WTC11 (cell line): ENCODE measurements around the gene SS18. TPM values are rescaled to one million over a fixed set of nuclear protein-coding genes. Genes with fewer than 3 reads are reported as not detected.

Source experiments
- ATAC-seq: fragments of 200-7000 bp; cut with Tn5 transposase; 2 replicates; pipeline ENCODE4 v1.10.0; 2021; ENCODE audit warnings: mild to moderate bottlenecking, moderate library complexity
- CTCF ChIA-PET: fragments of 300-600 bp; sonication (Branson Sonifier 250); formaldehyde crosslinking; loops from one replicate; lab custom pipeline; 2021; ENCODE audit warnings: antibody characterized with exemption; lab: Charles Lee
- POLR2A ChIA-PET: fragments of 350-600 bp; sonication (Branson Sonifier 250); formaldehyde crosslinking; loops from one replicate; lab custom pipeline; 2021; ENCODE audit warnings: antibody characterized with exemption; lab: Charles Lee
- DNase-seq: peaks from one replicate; pipeline ENCODE4 v3.0.0; 2021; ENCODE audit warnings: low spot score
- H3K27ac Mint-ChIP-seq: 2 replicates; pipeline ENCODE4 v1.8.0; 2021; ENCODE audit warnings: mixed read lengths
- H3K27me3 Mint-ChIP-seq: 2 replicates; pipeline ENCODE4 v1.8.0; 2021; ENCODE audit warnings: low read depth, mild to moderate bottlenecking, moderate library complexity, mixed read lengths
- H3K36me3 Mint-ChIP-seq: 2 replicates; pipeline ENCODE4 v1.8.0; 2021; ENCODE audit warnings: mixed read lengths
- H3K4me1 Mint-ChIP-seq: 2 replicates; pipeline ENCODE4 v1.8.0; 2022; ENCODE audit warnings: mixed read lengths
- H3K4me3 Mint-ChIP-seq: 2 replicates; pipeline ENCODE4 v1.8.0; 2021; ENCODE audit warnings: mild to moderate bottlenecking, moderate library complexity, mixed read lengths
- H3K9me3 Mint-ChIP-seq: 2 replicates; pipeline ENCODE4 v1.8.0; 2021; ENCODE audit warnings: mixed read lengths
- JUN ChIP-seq: sonication (generic); formaldehyde crosslinking; IDR thresholded peaks from 2 replicates; pipeline ENCODE4 v1.8.0; 2023; ENCODE audit warnings: mild to moderate bottlenecking, missing genetic modification reagents
- KAT7 ChIP-seq: sonication (generic); formaldehyde crosslinking; IDR thresholded peaks from 2 replicates; pipeline ENCODE4 v1.8.1; 2023; ENCODE audit warnings: missing genetic modification reagents, mild to moderate bottlenecking, borderline replicate concordance
- NFYB ChIP-seq: sonication (generic); formaldehyde crosslinking; conservative IDR thresholded peaks from 2 replicates; pipeline ENCODE4 v1.8.0; 2022; ENCODE audit warnings: low read depth, missing genetic modification reagents
- OVOL2 ChIP-seq: fragments of 250-450 bp; sonication (Bioruptor Pico); IDR thresholded peaks from 2 replicates; pipeline ENCODE4 v1.9.0; 2021; ENCODE audit warnings: mild to moderate bottlenecking, borderline replicate concordance
- TCF7 ChIP-seq: sonication (generic); formaldehyde crosslinking; IDR thresholded peaks from 2 replicates; pipeline ENCODE4 v1.8.0; 2022; ENCODE audit warnings: mild to moderate bottlenecking, low read depth, missing genetic modification reagents, moderate library complexity
- ZNF219 ChIP-seq: sonication (generic); formaldehyde crosslinking; IDR thresholded peaks from 2 replicates; pipeline ENCODE4 v1.8.0; 2023; ENCODE audit warnings: missing genetic modification reagents, mild to moderate bottlenecking, borderline replicate concordance
- total RNA-seq: library from RNA; stranded (reverse); gene quantifications from 3 replicates; pipeline ENCODE4 v1.2.3, GENCODE V29; 2021
- TF ChIP-seq, protein P1 (sequence below): sonication (generic); formaldehyde crosslinking; IDR thresholded peaks from 2 replicates; pipeline ENCODE4 v1.8.0; 2023; ENCODE audit warnings: missing genetic modification reagents, mild to moderate bottlenecking, borderline replicate concordance
- TF ChIP-seq, protein P2 (sequence below): fragments of 250-450 bp; sonication (Bioruptor Pico); IDR thresholded peaks from 2 replicates; pipeline ENCODE4 v1.9.0; 2021; ENCODE audit warnings: mild to moderate bottlenecking
- TF ChIP-seq, protein P3 (sequence below): sonication (generic); formaldehyde crosslinking; IDR thresholded peaks from 2 replicates; pipeline ENCODE4 v1.8.1; 2023; ENCODE audit warnings: mild to moderate bottlenecking, missing genetic modification reagents
- TF ChIP-seq, protein P4 (sequence below): fragments of 250-450 bp; sonication (Bioruptor Pico); IDR thresholded peaks from 2 replicates; pipeline ENCODE4 v1.9.0; 2021; ENCODE audit warnings: mild to moderate bottlenecking
- TF ChIP-seq, protein P5 (sequence below): sonication (generic); formaldehyde crosslinking; IDR thresholded peaks from 2 replicates; pipeline ENCODE4 v1.8.0; 2022; ENCODE audit warnings: missing genetic modification reagents
- TF ChIP-seq, protein P6 (sequence below): sonication (generic); formaldehyde crosslinking; IDR thresholded peaks from 2 replicates; pipeline ENCODE4 v1.8.0; 2022; ENCODE audit warnings: mild to moderate bottlenecking, missing genetic modification reagents

Gene SS18
- total RNA-seq, 1 experiment from 2014 or later, result 73.0 TPM

DNA sequence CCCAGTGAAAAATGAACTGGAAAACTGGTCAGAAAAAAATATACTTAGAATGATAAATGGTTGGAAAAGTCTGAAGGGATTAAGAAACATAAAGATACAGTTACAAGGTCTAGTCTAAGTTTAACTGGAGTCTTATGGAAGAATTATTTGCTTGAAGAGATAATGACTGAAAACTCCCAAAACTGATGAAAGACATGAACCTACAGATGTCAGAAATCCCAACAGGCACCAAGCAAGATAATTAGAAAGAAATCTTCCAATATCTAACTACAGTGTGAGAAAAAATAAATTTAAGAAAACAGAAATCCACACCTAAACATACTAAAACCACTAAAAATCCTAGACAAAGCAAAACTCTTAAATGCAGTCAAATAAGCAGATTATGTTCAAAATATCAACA is 19.4 kb downstream of the SS18 start:
- CTCF ChIA-PET, result no interaction called here
- Mint-ChIP-seq H3K36me3 (peaks cover 62% of the 10 kb centered on the region), H3K27ac (no peak overlapping the region), H3K4me3 (no peak overlapping the region), H3K4me1 (no peaks in the 10 kb centered on the region), H3K27me3 (no peaks in the 10 kb centered on the region), H3K9me3 (peaks cover 4% of the 10 kb centered on the region; the same call in 1 of the 2 replicates)
- TF ChIP-seq, protein P1, sequence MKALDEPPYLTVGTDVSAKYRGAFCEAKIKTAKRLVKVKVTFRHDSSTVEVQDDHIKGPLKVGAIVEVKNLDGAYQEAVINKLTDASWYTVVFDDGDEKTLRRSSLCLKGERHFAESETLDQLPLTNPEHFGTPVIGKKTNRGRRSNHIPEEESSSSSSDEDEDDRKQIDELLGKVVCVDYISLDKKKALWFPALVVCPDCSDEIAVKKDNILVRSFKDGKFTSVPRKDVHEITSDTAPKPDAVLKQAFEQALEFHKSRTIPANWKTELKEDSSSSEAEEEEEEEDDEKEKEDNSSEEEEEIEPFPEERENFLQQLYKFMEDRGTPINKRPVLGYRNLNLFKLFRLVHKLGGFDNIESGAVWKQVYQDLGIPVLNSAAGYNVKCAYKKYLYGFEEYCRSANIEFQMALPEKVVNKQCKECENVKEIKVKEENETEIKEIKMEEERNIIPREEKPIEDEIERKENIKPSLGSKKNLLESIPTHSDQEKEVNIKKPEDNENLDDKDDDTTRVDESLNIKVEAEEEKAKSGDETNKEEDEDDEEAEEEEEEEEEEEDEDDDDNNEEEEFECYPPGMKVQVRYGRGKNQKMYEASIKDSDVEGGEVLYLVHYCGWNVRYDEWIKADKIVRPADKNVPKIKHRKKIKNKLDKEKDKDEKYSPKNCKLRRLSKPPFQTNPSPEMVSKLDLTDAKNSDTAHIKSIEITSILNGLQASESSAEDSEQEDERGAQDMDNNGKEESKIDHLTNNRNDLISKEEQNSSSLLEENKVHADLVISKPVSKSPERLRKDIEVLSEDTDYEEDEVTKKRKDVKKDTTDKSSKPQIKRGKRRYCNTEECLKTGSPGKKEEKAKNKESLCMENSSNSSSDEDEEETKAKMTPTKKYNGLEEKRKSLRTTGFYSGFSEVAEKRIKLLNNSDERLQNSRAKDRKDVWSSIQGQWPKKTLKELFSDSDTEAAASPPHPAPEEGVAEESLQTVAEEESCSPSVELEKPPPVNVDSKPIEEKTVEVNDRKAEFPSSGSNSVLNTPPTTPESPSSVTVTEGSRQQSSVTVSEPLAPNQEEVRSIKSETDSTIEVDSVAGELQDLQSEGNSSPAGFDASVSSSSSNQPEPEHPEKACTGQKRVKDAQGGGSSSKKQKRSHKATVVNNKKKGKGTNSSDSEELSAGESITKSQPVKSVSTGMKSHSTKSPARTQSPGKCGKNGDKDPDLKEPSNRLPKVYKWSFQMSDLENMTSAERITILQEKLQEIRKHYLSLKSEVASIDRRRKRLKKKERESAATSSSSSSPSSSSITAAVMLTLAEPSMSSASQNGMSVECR (CRISPR knock-in tag), result no peak
- TF ChIP-seq, protein P2, sequence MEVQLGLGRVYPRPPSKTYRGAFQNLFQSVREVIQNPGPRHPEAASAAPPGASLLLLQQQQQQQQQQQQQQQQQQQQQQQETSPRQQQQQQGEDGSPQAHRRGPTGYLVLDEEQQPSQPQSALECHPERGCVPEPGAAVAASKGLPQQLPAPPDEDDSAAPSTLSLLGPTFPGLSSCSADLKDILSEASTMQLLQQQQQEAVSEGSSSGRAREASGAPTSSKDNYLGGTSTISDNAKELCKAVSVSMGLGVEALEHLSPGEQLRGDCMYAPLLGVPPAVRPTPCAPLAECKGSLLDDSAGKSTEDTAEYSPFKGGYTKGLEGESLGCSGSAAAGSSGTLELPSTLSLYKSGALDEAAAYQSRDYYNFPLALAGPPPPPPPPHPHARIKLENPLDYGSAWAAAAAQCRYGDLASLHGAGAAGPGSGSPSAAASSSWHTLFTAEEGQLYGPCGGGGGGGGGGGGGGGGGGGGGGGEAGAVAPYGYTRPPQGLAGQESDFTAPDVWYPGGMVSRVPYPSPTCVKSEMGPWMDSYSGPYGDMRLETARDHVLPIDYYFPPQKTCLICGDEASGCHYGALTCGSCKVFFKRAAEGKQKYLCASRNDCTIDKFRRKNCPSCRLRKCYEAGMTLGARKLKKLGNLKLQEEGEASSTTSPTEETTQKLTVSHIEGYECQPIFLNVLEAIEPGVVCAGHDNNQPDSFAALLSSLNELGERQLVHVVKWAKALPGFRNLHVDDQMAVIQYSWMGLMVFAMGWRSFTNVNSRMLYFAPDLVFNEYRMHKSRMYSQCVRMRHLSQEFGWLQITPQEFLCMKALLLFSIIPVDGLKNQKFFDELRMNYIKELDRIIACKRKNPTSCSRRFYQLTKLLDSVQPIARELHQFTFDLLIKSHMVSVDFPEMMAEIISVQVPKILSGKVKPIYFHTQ (CRISPR knock-in tag), result no peak
- TF ChIP-seq KAT7 (CRISPR knock-in tag) (no peak), ZNF219 (CRISPR knock-in tag) (no peak), JUN (CRISPR knock-in tag) (no peak), OVOL2 (CRISPR knock-in tag) (no peak), NFYB (CRISPR knock-in tag) (no peak), TCF7 (CRISPR knock-in tag) (no peak)
- TF ChIP-seq, protein P3, sequence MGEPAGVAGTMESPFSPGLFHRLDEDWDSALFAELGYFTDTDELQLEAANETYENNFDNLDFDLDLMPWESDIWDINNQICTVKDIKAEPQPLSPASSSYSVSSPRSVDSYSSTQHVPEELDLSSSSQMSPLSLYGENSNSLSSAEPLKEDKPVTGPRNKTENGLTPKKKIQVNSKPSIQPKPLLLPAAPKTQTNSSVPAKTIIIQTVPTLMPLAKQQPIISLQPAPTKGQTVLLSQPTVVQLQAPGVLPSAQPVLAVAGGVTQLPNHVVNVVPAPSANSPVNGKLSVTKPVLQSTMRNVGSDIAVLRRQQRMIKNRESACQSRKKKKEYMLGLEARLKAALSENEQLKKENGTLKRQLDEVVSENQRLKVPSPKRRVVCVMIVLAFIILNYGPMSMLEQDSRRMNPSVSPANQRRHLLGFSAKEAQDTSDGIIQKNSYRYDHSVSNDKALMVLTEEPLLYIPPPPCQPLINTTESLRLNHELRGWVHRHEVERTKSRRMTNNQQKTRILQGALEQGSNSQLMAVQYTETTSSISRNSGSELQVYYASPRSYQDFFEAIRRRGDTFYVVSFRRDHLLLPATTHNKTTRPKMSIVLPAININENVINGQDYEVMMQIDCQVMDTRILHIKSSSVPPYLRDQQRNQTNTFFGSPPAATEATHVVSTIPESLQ (CRISPR knock-in tag), result no peak
- TF ChIP-seq, protein P4, sequence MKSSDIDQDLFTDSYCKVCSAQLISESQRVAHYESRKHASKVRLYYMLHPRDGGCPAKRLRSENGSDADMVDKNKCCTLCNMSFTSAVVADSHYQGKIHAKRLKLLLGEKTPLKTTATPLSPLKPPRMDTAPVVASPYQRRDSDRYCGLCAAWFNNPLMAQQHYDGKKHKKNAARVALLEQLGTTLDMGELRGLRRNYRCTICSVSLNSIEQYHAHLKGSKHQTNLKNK (CRISPR knock-in tag), result no peak
- TF ChIP-seq, protein P5, sequence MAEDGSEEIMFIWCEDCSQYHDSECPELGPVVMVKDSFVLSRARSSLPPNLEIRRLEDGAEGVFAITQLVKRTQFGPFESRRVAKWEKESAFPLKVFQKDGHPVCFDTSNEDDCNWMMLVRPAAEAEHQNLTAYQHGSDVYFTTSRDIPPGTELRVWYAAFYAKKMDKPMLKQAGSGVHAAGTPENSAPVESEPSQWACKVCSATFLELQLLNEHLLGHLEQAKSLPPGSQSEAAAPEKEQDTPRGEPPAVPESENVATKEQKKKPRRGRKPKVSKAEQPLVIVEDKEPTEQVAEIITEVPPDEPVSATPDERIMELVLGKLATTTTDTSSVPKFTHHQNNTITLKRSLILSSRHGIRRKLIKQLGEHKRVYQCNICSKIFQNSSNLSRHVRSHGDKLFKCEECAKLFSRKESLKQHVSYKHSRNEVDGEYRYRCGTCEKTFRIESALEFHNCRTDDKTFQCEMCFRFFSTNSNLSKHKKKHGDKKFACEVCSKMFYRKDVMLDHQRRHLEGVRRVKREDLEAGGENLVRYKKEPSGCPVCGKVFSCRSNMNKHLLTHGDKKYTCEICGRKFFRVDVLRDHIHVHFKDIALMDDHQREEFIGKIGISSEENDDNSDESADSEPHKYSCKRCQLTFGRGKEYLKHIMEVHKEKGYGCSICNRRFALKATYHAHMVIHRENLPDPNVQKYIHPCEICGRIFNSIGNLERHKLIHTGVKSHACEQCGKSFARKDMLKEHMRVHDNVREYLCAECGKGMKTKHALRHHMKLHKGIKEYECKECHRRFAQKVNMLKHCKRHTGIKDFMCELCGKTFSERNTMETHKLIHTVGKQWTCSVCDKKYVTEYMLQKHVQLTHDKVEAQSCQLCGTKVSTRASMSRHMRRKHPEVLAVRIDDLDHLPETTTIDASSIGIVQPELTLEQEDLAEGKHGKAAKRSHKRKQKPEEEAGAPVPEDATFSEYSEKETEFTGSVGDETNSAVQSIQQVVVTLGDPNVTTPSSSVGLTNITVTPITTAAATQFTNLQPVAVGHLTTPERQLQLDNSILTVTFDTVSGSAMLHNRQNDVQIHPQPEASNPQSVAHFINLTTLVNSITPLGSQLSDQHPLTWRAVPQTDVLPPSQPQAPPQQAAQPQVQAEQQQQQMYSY (CRISPR knock-in tag), result no peak
- TF ChIP-seq, protein P6, sequence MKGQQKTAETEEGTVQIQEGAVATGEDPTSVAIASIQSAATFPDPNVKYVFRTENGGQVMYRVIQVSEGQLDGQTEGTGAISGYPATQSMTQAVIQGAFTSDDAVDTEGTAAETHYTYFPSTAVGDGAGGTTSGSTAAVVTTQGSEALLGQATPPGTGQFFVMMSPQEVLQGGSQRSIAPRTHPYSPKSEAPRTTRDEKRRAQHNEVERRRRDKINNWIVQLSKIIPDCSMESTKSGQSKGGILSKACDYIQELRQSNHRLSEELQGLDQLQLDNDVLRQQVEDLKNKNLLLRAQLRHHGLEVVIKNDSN (CRISPR knock-in tag), result no peak
- POLR2A ChIA-PET, result no interaction called here
- no peak for ATAC-seq
- no peak for DNase-seq
